Muscle layer of colon (tissue), 2 donors: ENCODE measurements around the gene IFITM2.
A peak's percentile ranks its signal among the peaks of the same experiment; 100 is the strongest.
"Not testable (repeated sequence)": the region's sequence is repeated elsewhere in the genome, so short reads cannot be mapped to it uniquely, and the experiment has no call there.

ENCODE experiments used
- H3K27ac ChIP-seq: one replicate; pipeline ENCODE4 v1.7.0; 2013; ENCODE audit warnings: low read depth, mild to moderate bottlenecking, low read length, moderate library complexity
- H3K27me3 ChIP-seq, 2 donors: one replicate each; pipeline ENCODE4 v1.7.0; 2013; ENCODE audit warnings: low read length in 2 of 2, mild to moderate bottlenecking in 2 of 2; ENCODE audit not compliant: insufficient read depth in 2 of 2, control insufficient read depth in 1 of 2
- H3K36me3 ChIP-seq: one replicate; pipeline ENCODE4 v1.7.0; 2013; ENCODE audit warnings: mild to moderate bottlenecking, low read length; ENCODE audit not compliant: insufficient read depth
- H3K4me1 ChIP-seq: one replicate; pipeline ENCODE4 v1.7.0; 2013; ENCODE audit warnings: mild to moderate bottlenecking, low read length; ENCODE audit not compliant: insufficient read depth
- H3K4me3 ChIP-seq, 2 donors: one replicate each; pipeline ENCODE4 v1.7.0; 2013; ENCODE audit warnings: low read length in 2 of 2, low read depth in 1 of 2, mild to moderate bottlenecking in 1 of 2, moderate library complexity in 1 of 2
- H3K9ac ChIP-seq: one replicate; pipeline ENCODE4 v1.7.0; 2013; ENCODE audit warnings: low read length
- H3K9me3 ChIP-seq: one replicate; pipeline ENCODE4 v1.7.0; 2013; ENCODE audit warnings: mild to moderate bottlenecking, low read length
- donor health status: abdominal sarcoma.
- donor health status: Adenocarcinoma of cecum.

Gene IFITM2

GRCh38 chr11:283405-284104, 24.1 kb upstream of the IFITM2 start:
- Histone ChIP-seq H3K27me3 (peaks cover 23 to 75% of the 10 kb centered on the region in 2 donors), H3K27ac (no peak overlapping the region), H3K9me3 (no peaks in the 10 kb centered on the region), H3K36me3 (no peaks in the 10 kb centered on the region), H3K4me1 (peaks cover 6% of the 10 kb centered on the region), H3K4me3 (no peak overlapping the region), H3K9ac (no peak overlapping the region)

- Histone ChIP-seq H3K4me1 (peaks cover 6% of the 10 kb centered on the region), H3K4me3 (no peak overlapping the region), H3K27me3 (peaks cover 17 to 67% of the 10 kb centered on the region in 2 donors), H3K27ac (no peak overlapping the region), H3K36me3 (no peaks in the 10 kb centered on the region), H3K9ac (no peak overlapping the region), H3K9me3 (no peaks in the 10 kb centered on the region)
These were observed 23.3 kb upstream of the IFITM2 start for GRCh38 chr11:284105-285020.

- Histone ChIP-seq H3K4me1 (peaks cover 6% of the 10 kb centered on the region), H3K36me3 (no peaks in the 10 kb centered on the region), H3K9me3 (no peaks in the 10 kb centered on the region), H3K9ac (no peak overlapping the region), H3K4me3 (no peak overlapping the region), H3K27me3 (peaks cover 17 to 58% of the 10 kb centered on the region in 2 donors), H3K27ac (no peak overlapping the region)
These were observed 22.4 kb upstream of the IFITM2 start for GRCh38 chr11:285021-285893.

- H3K27ac ChIP-seq: no peak overlapping the region
- no peaks in the 10 kb centered on the region for H3K9me3 ChIP-seq
- no peak overlapping the region for H3K9ac ChIP-seq
- no peak overlapping the region for H3K4me3 ChIP-seq
- H3K4me1 ChIP-seq: peaks cover 6% of the 10 kb centered on the region
- H3K36me3 ChIP-seq: no peaks in the 10 kb centered on the region
- H3K27me3 ChIP-seq: peaks cover 14 to 52% of the 10 kb centered on the region in 2 donors
These were observed 21.8 kb upstream of the IFITM2 start for GRCh38 chr11:285894-286220.

GRCh38 chr11:286977-287820, 20.4 kb upstream of the IFITM2 start:
- not testable (repeated sequence) for H3K9me3 ChIP-seq, H3K36me3 ChIP-seq, H3K9ac ChIP-seq, H3K4me3 ChIP-seq, H3K4me1 ChIP-seq, H3K27ac ChIP-seq
- peaks cover under 1 to 38% of the 10 kb centered on the region in 2 donors for H3K27me3 ChIP-seq

- no peaks in the 10 kb centered on the region for H3K36me3 ChIP-seq
- no peak overlapping the region for H3K27ac ChIP-seq
- peak overlapping the region; percentile 64 to 77 for H3K4me3 ChIP-seq
- H3K9me3 ChIP-seq: no peaks in the 10 kb centered on the region
- peaks cover 6% of the 10 kb centered on the region for H3K4me1 ChIP-seq
- no peak overlapping the region for H3K9ac ChIP-seq
- peaks cover 0 to 31% of the 10 kb centered on the region in 2 donors for H3K27me3 ChIP-seq
These were observed 19.7 kb upstream of the IFITM2 start for GRCh38 chr11:287821-288477.

- Histone ChIP-seq H3K4me1 (peaks cover 6% of the 10 kb centered on the region), H3K27ac (no peak within 1 kb of the TSS), H3K27me3 (peaks cover 0 to 28% of the 10 kb centered on the region in 2 donors), H3K36me3 (no peaks in the 10 kb centered on the region), H3K4me3 (peak within 1 kb of the TSS; percentile 64 to 77), H3K9me3 (no peaks in the 10 kb centered on the region), H3K9ac (no peak within 1 kb of the TSS)
These were observed 18.9 kb upstream of the IFITM2 start, which contains the start of gene PGGHG for GRCh38 chr11:288478-289397. TSS of gene PGGHG (plus strand) at chr11:289126. CDS start at chr11:289817, 691 bp downstream.

- no peaks in the 10 kb centered on the region for H3K9me3 ChIP-seq
- no peaks in the 10 kb centered on the region for H3K36me3 ChIP-seq
- peaks cover 6% of the 10 kb centered on the region for H3K4me1 ChIP-seq
- no peak overlapping the region for H3K4me3 ChIP-seq
- H3K27ac ChIP-seq: no peak overlapping the region
- peaks cover 0 to 23% of the 10 kb centered on the region in 2 donors for H3K27me3 ChIP-seq
- no peak overlapping the region for H3K9ac ChIP-seq
These were observed 18.3 kb upstream of the IFITM2 start for GRCh38 chr11:289398-289711.

- Histone ChIP-seq H3K4me3 (no peak overlapping the region), H3K9ac (no peak overlapping the region), H3K4me1 (peaks cover 6% of the 10 kb centered on the region), H3K27me3 (peaks cover 0 to 18% of the 10 kb centered on the region in 2 donors), H3K9me3 (no peaks in the 10 kb centered on the region), H3K27ac (no peak overlapping the region), H3K36me3 (no peaks in the 10 kb centered on the region)
These were observed 17.6 kb upstream of the IFITM2 start for GRCh38 chr11:289712-290620.
